Ishikawa (cell line): ENCODE measurements around the gene REX1BD.
A peak's percentile ranks its signal among the peaks of the same experiment; 100 is the strongest.

Experiments used
- MAX ChIP-seq: IDR thresholded peaks from 2 replicates; pipeline ENCODE4 v1.6.1; 2012
- REST ChIP-seq: IDR thresholded peaks from 2 replicates; pipeline ENCODE4 v1.6.1; 2012; ENCODE audit warnings: low read depth, mild to moderate bottlenecking
- ZBTB7A ChIP-seq: IDR thresholded peaks from 2 replicates; pipeline ENCODE4 v1.6.1; 2012; ENCODE audit warnings: low read depth

- TF ChIP-seq REST: no peak
- TF ChIP-seq ZBTB7A: no peak
- TF ChIP-seq MAX: peak; percentile 52; the same call in 1 of the 2 replicates
Observed at GRCh38 chr19:18636969-18637629, 48.5 kb downstream of the REX1BD start, which contains the start of gene KLHL26.
